K562 (cell line): ENCODE measurements around the gene TLCD1. TPM values are rescaled to one million over a fixed set of nuclear protein-coding genes. Genes with fewer than 3 reads are reported as not detected.

Experiments
- ARID1B ChIP-seq: fragments of 450-650 bp; IDR thresholded peaks from 2 replicates; pipeline ENCODE4 v1.6.1; 2016; ENCODE audit warnings: antibody characterized with exemption, mild to moderate bottlenecking, inconsistent platforms
- BRD4 ChIP-seq: fragments of 200-600 bp; sonication (generic); IDR thresholded peaks from 2 replicates; pipeline ENCODE4 v1.6.1; 2017; ENCODE audit warnings: inconsistent platforms
- CBX8 ChIP-seq: fragments of 200-600 bp; sonication (generic); IDR thresholded peaks from 2 replicates; pipeline ENCODE4 v1.6.1; 2012; ENCODE audit warnings: borderline replicate concordance, mixed run types, low read depth, mild to moderate bottlenecking, moderate library complexity, mixed read lengths, low read length, control low read depth, inconsistent platforms; ENCODE audit not compliant: poor library complexity, severe bottlenecking; ENCODE audit errors: extremely low read depth
- FOXP4 ChIP-seq: sonication (generic); formaldehyde crosslinking; IDR thresholded peaks from 2 replicates; pipeline ENCODE4 v1.8.0; 2022; ENCODE audit warnings: mild to moderate bottlenecking, missing genetic modification reagents, borderline replicate concordance
- GABPA ChIP-seq: fragments of 200-800 bp; sonication (Bioruptor generic); conservative IDR thresholded peaks from 2 replicates; pipeline ENCODE4 v1.6.1; 2016; ENCODE audit warnings: low read depth, missing genetic modification characterization, missing compliant biosample characterization
- GABPB2 ChIP-seq: fragments of 250-450 bp; sonication (Bioruptor Pico); conservative IDR thresholded peaks from 2 replicates; pipeline ENCODE4 v1.5.1; 2021; ENCODE audit warnings: mild to moderate bottlenecking
- HDAC3 ChIP-seq: fragments of 450-650 bp; IDR thresholded peaks from 2 replicates; pipeline ENCODE4 v1.6.1; 2018; ENCODE audit warnings: borderline replicate concordance, mild to moderate bottlenecking, moderate library complexity; ENCODE audit not compliant: partially characterized antibody
- HINFP ChIP-seq: fragments of 450-650 bp; conservative IDR thresholded peaks from 2 replicates; pipeline ENCODE4 v1.6.1; 2016; ENCODE audit warnings: missing genetic modification characterization, low read depth, mild to moderate bottlenecking, control low read depth, missing compliant biosample characterization
- KDM2B ChIP-seq: fragments of 250-450 bp; sonication (Bioruptor Pico); IDR thresholded peaks from 2 replicates; pipeline ENCODE4 v1.8.0; 2021; ENCODE audit warnings: mild to moderate bottlenecking, moderate library complexity
- MLX ChIP-seq, 2 experiments: fragments of 450-650 bp in 1 of 2; sonication (generic) in 1 of 2; formaldehyde crosslinking; conservative IDR thresholded peaks; 2 replicates each; pipeline versions ENCODE4 v1.4.0 to v1.8.1; 2020 to 2022; ENCODE audit warnings: mild to moderate bottlenecking in 1 of 2, missing genetic modification reagents in 1 of 2
- MTF1 ChIP-seq: fragments of 250-450 bp; sonication (Bioruptor Pico); IDR thresholded peaks from 2 replicates; pipeline ENCODE4 v1.9.0; 2021; ENCODE audit warnings: moderate library complexity, mild to moderate bottlenecking, inconsistent platforms, borderline replicate concordance
- NCOA1 ChIP-seq: fragments of 450-650 bp; IDR thresholded peaks from 2 replicates; pipeline ENCODE4 v1.6.1; 2016; ENCODE audit warnings: low read depth
- UBTF ChIP-seq, 2 experiments: IDR thresholded peaks; 2 replicates each; pipeline ENCODE4 v1.6.1; 2012; ENCODE audit warnings: improper control_type of control experiment in 2 of 2, low read depth in 2 of 2, low read length in 2 of 2, borderline replicate concordance in 1 of 2
- ZNF12 ChIP-seq: sonication (generic); formaldehyde crosslinking; IDR thresholded peaks from 2 replicates; pipeline ENCODE4 v1.4.0; 2020; ENCODE audit warnings: mild to moderate bottlenecking, missing genetic modification reagents
- ZNF143 ChIP-seq: sonication (generic); formaldehyde crosslinking; IDR thresholded peaks from 2 replicates; pipeline ENCODE4 v1.9.0; 2022; ENCODE audit warnings: mild to moderate bottlenecking, missing genetic modification reagents
- ZNF184 ChIP-seq: sonication (generic); formaldehyde crosslinking; IDR thresholded peaks from 2 replicates; pipeline ENCODE4 v1.5.0; 2020; ENCODE audit warnings: missing genetic modification reagents
- ZNF232 ChIP-seq: sonication (generic); formaldehyde crosslinking; IDR thresholded peaks from 2 replicates; pipeline ENCODE4 v1.8.0; 2022; ENCODE audit warnings: mild to moderate bottlenecking, missing genetic modification reagents
- polyA plus RNA-seq, 8 experiments: library from polyadenylated mRNA; depleted of rRNA in 4 of 8; stranded (reverse) in 5 of 8; unstranded in 3 of 8; fragments of >200 nt; fragmentation: Nextera tagmentation in 2 of 8; fragmentation: Illumina TruSeq in 1 of 8; extraction: Ambion mirVana in 2 of 8; extraction: Trizol in 1 of 8; gene quantifications; 2 replicates each; pipeline versions ENCODE4 v1.2.1 to v1.2.3, GENCODE V29; 2011 to 2014; ENCODE audit warnings: inconsistent platforms in 1 of 8, missing spikeins in 1 of 8
- total RNA-seq, 7 experiments: library from RNA; depleted of rRNA in 6 of 7; stranded (reverse); fragments of >200 nt in 6 of 7; fragmentation: Illumina TruSeq in 2 of 7; extraction: Trizol in 2 of 7; gene quantifications; 2 replicates each; pipeline versions ENCODE4 v1.2.1 to v1.2.3, GENCODE V29; 2011 to 2021; ENCODE audit warnings: low replicate concordance in 1 of 7
- TF ChIP-seq, protein P1 (sequence below): sonication (generic); formaldehyde crosslinking; IDR thresholded peaks from 2 replicates; pipeline ENCODE4 v1.8.0; 2023; ENCODE audit warnings: mild to moderate bottlenecking, missing genetic modification reagents

TLCD1 gene
- total and polyA plus RNA-seq, 9 of the 15 experiments (the other 6 are each of a cell fraction or from before 2014, with no cell fraction given): 6.8 to 37.7 (median 21.7) TPM

GRCh38 chr17:28710861-28711722, 14.9 kb downstream of the TLCD1 start (continued):
- TF ChIP-seq UBTF (IDR thresholded peaks at IDR 0.05; ENCODE audit: borderline replicate concordance in 1 of 2, low read depth in 2 of 2, low read length in 2 of 2) (0 out of 4 replicates have a peak, but pooled peaks of 1 of the 2 experiments have one; percentile 54), CBX8 (no peak), ZNF12 (CRISPR knock-in tag) (peak; percentile 80), KDM2B (CRISPR knock-in tag) (peak; percentile 82), GABPB2 (no peak), HINFP (tag) (no peak), NCOA1 (no peak; the same call in 1 of the 2 replicates), MLX (CRISPR knock-in tag; conservative IDR thresholded peaks at IDR 0.05) (peak in 1 of 2 experiments; percentile 72; a peak in 1 of 4 replicates), GABPA (no peak), ZNF184 (CRISPR knock-in tag) (no peak), MTF1 (CRISPR knock-in tag) (no peak), HDAC3 (no peak), ZNF143 (CRISPR knock-in tag) (no peak), ZNF232 (no peak), BRD4 (0 out of 2 replicates have a peak, but pooled peaks have one; percentile 46), ARID1B (no peak), FOXP4 (CRISPR knock-in tag) (no peak)
- TF ChIP-seq, protein P1, sequence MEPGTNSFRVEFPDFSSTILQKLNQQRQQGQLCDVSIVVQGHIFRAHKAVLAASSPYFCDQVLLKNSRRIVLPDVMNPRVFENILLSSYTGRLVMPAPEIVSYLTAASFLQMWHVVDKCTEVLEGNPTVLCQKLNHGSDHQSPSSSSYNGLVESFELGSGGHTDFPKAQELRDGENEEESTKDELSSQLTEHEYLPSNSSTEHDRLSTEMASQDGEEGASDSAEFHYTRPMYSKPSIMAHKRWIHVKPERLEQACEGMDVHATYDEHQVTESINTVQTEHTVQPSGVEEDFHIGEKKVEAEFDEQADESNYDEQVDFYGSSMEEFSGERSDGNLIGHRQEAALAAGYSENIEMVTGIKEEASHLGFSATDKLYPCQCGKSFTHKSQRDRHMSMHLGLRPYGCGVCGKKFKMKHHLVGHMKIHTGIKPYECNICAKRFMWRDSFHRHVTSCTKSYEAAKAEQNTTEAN: peak; percentile 89
